HL-60 (cell line): ENCODE data around the gene CYP2C9.
"Not testable (repeated sequence)": the region's sequence is repeated elsewhere in the genome, so short reads cannot be mapped to it uniquely, and the experiment has no call there.

ENCODE experiments used
- DNase-seq, 2 experiments: peaks; one replicate each; pipeline ENCODE4 v3.0.0-alpha.2; 2010 to 2020; ENCODE audit warnings: low read depth in 1 of 2, low spot score in 1 of 2
- H3K27ac ChIP-seq: fragments of 250-450 bp; sonication (Bioruptor Pico); replicated peaks from 2 replicates; pipeline ENCODE4 v1.5.1; 2020; ENCODE audit warnings: mild to moderate bottlenecking, moderate library complexity
- H3K27me3 ChIP-seq: fragments of 250-450 bp; sonication (Bioruptor Pico); 2 replicates; pipeline ENCODE4 v1.5.1; 2021; ENCODE audit warnings: mild to moderate bottlenecking, moderate library complexity; ENCODE audit not compliant: insufficient read depth, poor library complexity, severe bottlenecking
- H3K4me3 ChIP-seq: replicated peaks from 2 replicates; pipeline ENCODE4 v1.5.1; 2011; ENCODE audit warnings: mild to moderate bottlenecking, control low read depth, low read length; ENCODE audit not compliant: insufficient read depth
- CTCF ChIP-seq: IDR thresholded peaks from one replicate; pipeline ENCODE4 v1.5.1; 2011; ENCODE audit warnings: low read length, control low read depth, inconsistent platforms; ENCODE audit not compliant: insufficient read depth
- GABPA ChIP-seq: IDR thresholded peaks from 2 replicates; pipeline ENCODE4 v1.6.1; 2012; ENCODE audit warnings: low read depth
- POLR2AphosphoS5 ChIP-seq: IDR thresholded peaks from 2 replicates; pipeline ENCODE4 v1.6.1; 2012; ENCODE audit warnings: low read depth
- REST ChIP-seq: IDR thresholded peaks from 2 replicates; pipeline ENCODE4 v1.6.1; 2012; ENCODE audit warnings: low read depth; ENCODE audit not compliant: insufficient replicate concordance
- SPI1 ChIP-seq: IDR thresholded peaks from 2 replicates; pipeline ENCODE4 v1.6.1; 2012; ENCODE audit warnings: low read depth, mild to moderate bottlenecking, borderline replicate concordance
- long read RNA-seq: library from polyadenylated mRNA; unstranded; transcript quantifications from one replicate; pipeline ENCODE4 v2.0.0, GENCODE V29; 2020

Gene CYP2C9
- long read RNA-seq = 0 reads

DNA sequence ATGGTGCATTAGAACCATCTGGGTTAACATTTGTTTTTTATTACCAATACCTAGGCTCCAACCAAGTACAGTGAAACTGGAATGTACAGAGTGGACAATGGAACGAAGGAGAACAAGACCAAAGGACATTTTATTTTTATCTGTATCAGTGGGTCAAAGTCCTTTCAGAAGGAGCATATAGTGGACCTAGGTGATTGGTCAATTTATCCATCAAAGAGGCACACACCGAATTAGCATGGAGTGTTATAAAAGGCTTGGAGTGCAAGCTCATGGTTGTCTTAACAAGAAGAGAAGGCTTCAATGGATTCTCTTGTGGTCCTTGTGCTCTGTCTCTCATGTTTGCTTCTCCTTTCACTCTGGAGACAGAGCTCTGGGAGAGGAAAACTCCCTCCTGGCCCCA lies at the start of gene CYP2C9:
Gene CYP2C9 (plus strand): TSS at position 276 of the 400 bp plus-strand sequence. CDS start 25 bp downstream, at position 301.
- TF ChIP-seq SPI1 (no peak), GABPA (no peak), REST (no peak), CTCF (no peak), POLR2AphosphoS5 (no peak)
- no peak within 1 kb of the TSS for H3K4me3 ChIP-seq
- H3K27me3 ChIP-seq = no peaks in the 10 kb centered on the region
- H3K27ac ChIP-seq = no peak within 1 kb of the TSS
- DNase-seq = no peak

- no peak for TF ChIP-seq CTCF
- TF ChIP-seq GABPA = no peak
- TF ChIP-seq REST = no peak
- no peaks in the 10 kb centered on the region for H3K27me3 ChIP-seq
- H3K27ac ChIP-seq = no peak overlapping the region
Observed at GRCh38 chr10:94889123-94889522, 49.3 kb upstream of the CYP2C9 start.

GRCh38 chr10:94890264-94891022 lies 48.0 kb upstream of the CYP2C9 start:
- DNase-seq = no peak
- TF ChIP-seq REST (no peak), SPI1 (no peak), POLR2AphosphoS5 (no peak), GABPA (no peak), CTCF (no peak)
- no peak overlapping the region for H3K4me3 ChIP-seq
- no peak overlapping the region for H3K27ac ChIP-seq
- H3K27me3 ChIP-seq = no peaks in the 10 kb centered on the region

More at GRCh38 chr10:94889123-94889522, 49.3 kb upstream of the CYP2C9 start:
- no peak overlapping the region for H3K4me3 ChIP-seq
- no peak for DNase-seq

DNA sequence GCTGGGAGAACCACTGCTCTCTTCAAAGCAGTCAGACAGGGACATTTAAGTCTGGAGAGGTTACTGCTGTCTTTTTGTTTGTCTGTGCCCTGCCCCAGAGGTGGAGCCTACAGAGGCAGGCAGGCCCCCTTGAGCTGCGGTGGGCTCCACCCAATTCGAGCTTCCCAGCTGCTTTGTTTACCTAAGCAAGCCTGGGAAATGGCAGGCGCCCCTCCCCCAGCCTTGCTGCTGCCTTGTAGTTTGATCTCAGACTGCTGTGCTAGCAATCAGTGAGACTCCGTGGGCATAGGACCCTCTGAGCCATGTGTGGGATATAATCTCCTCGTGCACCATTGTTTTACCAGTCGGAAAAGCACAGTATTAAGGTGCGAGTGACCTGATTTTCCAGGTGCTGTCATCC lies 40.0 kb upstream of the CYP2C9 start:
- not testable (repeated sequence) for DNase-seq, H3K27ac ChIP-seq, H3K27me3 ChIP-seq

More for the DNA sequence above, 40.0 kb upstream of the CYP2C9 start:
- not testable (repeated sequence) for H3K4me3 ChIP-seq
